OCI-M1 (cell line): ENCODE data around the gene MMP2.

Experiments used
- DNase-seq: peaks from one replicate; lab custom pipeline; 2025; lab: John Stamatoyannopoulos, UW

The MMP2 gene

GRCh38 chr16:55513616-55514015 is 34.6 kb downstream of the MMP2 start:
- no peak for DNase-seq

GRCh38 chr16:55515111-55515510 is 36.1 kb downstream of the MMP2 start:
- DNase-seq: no peak

GRCh38 chr16:55521792-55522191 is 42.8 kb downstream of the MMP2 start:
- no peak for DNase-seq

- no peak for DNase-seq
These were observed 47.4 kb downstream of the MMP2 start for GRCh38 chr16:55526441-55526840.

- DNase-seq: no peak
These were observed 48.9 kb downstream of the MMP2 start for GRCh38 chr16:55527885-55528284.

GRCh38 chr16:55529018-55529417 is 50.0 kb downstream of the MMP2 start:
- no peak for DNase-seq

GRCh38 chr16:55530316-55530856 is 51.4 kb downstream of the MMP2 start:
- no peak for DNase-seq

- no peak for DNase-seq
These were observed 53.2 kb downstream of the MMP2 start for GRCh38 chr16:55532227-55532626.

GRCh38 chr16:55534756-55535155 is 55.8 kb downstream of the MMP2 start:
- DNase-seq: no peak

- DNase-seq: no peak
These were observed 60.1 kb downstream of the MMP2 start for GRCh38 chr16:55539049-55539448.

- DNase-seq: no peak
These were observed 60.5 kb downstream of the MMP2 start for GRCh38 chr16:55539488-55539887.

GRCh38 chr16:55540221-55540620 is 61.2 kb downstream of the MMP2 start:
- no peak for DNase-seq

- no peak for DNase-seq
These were observed 63.6 kb downstream of the MMP2 start for GRCh38 chr16:55542459-55543082.

- peak; percentile 35 for DNase-seq
These were observed 64.5 kb downstream of the MMP2 start for GRCh38 chr16:55543472-55543871.

GRCh38 chr16:55552621-55553020 is 73.6 kb downstream of the MMP2 start:
- no peak for DNase-seq

- no peak for DNase-seq
These were observed 76.4 kb downstream of the MMP2 start for GRCh38 chr16:55555436-55555835.
